Measurements from ENCODE around the gene PDLIM4.

- TF ChIP-seq CTCF (IDR thresholded peaks at IDR 0.05) (no peak), POLR2A (IDR thresholded peaks at IDR 0.05) (no peak)
These were observed 52.2 kb downstream of the PDLIM4 start for GRCh38 chr5:132309679-132310078.

Measured in Peyer's patch (tissue), 4 donors.